PC-3 (cell line): ENCODE results near the gene UBASH3B. TPM values are rescaled to one million over a fixed set of nuclear protein-coding genes. Genes with fewer than 3 reads are reported as not detected.

Experiments used
- ATAC-seq: fragments of 200-7000 bp; cut with Tn5 transposase; 2 replicates; pipeline ENCODE4 v1.9.1; 2020; ENCODE audit warnings: mild to moderate bottlenecking, moderate library complexity
- BruUV-seq: library from RNA; stranded (reverse); fragments of 400-500 nt; replicated peaks from 2 replicates; lab custom pipeline; 2021; lab: Mats Ljungman, UMichigan
- CTCF ChIA-PET: fragments of 300-600 bp; sonication (Branson Sonifier 250); formaldehyde crosslinking; loops from one replicate; lab custom pipeline; 2022; ENCODE audit warnings: antibody characterized with exemption; lab: Charles Lee
- POLR2A ChIA-PET: fragments of 300-600 bp; sonication (Branson Sonifier 250); formaldehyde crosslinking; loops from one replicate; lab custom pipeline; 2022; ENCODE audit warnings: antibody characterized with exemption; ENCODE audit not compliant: unreplicated experiment; lab: Charles Lee
- DNase-seq: peaks from one replicate; pipeline ENCODE4 v3.0.0-alpha.2; 2015
- H2AFZ ChIP-seq: fragments of 300-600 bp; sonication (generic); 2 replicates; pipeline ENCODE4 v1.6.0; 2016; ENCODE audit warnings: antibody characterized with exemption, low read length
- H3F3A ChIP-seq: fragments of 300-600 bp; sonication (generic); one replicate; pipeline ENCODE4 v1.6.0; 2017; ENCODE audit warnings: antibody characterized with exemption, low read length, control low read depth, mild to moderate bottlenecking; ENCODE audit not compliant: unreplicated experiment
- H3K27ac ChIP-seq: fragments of 300-600 bp; sonication (generic); 2 replicates; pipeline ENCODE4 v1.5.1; 2016; ENCODE audit warnings: mild to moderate bottlenecking, low read length
- H3K27me3 ChIP-seq: fragments of 300-600 bp; sonication (generic); 2 replicates; pipeline ENCODE4 v1.6.1; 2016; ENCODE audit warnings: low read length, mixed read lengths
- H3K36me3 ChIP-seq: fragments of 300-600 bp; sonication (generic); 2 replicates; pipeline ENCODE4 v1.6.1; 2016; ENCODE audit warnings: low read depth, mixed run types, low read length, mixed read lengths
- H3K4me1 ChIP-seq: fragments of 300-600 bp; sonication (generic); 2 replicates; pipeline ENCODE4 v1.5.1; 2016; ENCODE audit warnings: low read length; ENCODE audit not compliant: insufficient read depth
- H3K4me2 ChIP-seq: fragments of 300-600 bp; sonication (generic); 2 replicates; pipeline ENCODE4 v1.6.0; 2016; ENCODE audit warnings: low read length
- H3K4me3 ChIP-seq: fragments of 300-600 bp; sonication (generic); 2 replicates; pipeline ENCODE4 v1.5.1; 2016; ENCODE audit warnings: mild to moderate bottlenecking, low read length, mixed read lengths
- H3K79me2 ChIP-seq: fragments of 300-600 bp; sonication (generic); 2 replicates; pipeline ENCODE4 v1.6.1; 2017; ENCODE audit warnings: low read length, mixed read lengths
- H3K9ac ChIP-seq: fragments of 300-600 bp; sonication (generic); 2 replicates; pipeline ENCODE4 v1.6.0; 2016; ENCODE audit warnings: mild to moderate bottlenecking, low read length
- H3K9me2 ChIP-seq: fragments of 300-600 bp; sonication (generic); replicated peaks from 2 replicates; pipeline ENCODE4 v1.6.1; 2016; ENCODE audit warnings: mixed run types, low read length, mixed read lengths
- H3K9me3 ChIP-seq: fragments of 300-600 bp; sonication (generic); 2 replicates; pipeline ENCODE4 v1.6.1; 2016; ENCODE audit warnings: low read length, mixed read lengths
- H4K20me1 ChIP-seq: fragments of 300-600 bp; sonication (generic); 2 replicates; pipeline ENCODE4 v1.6.1; 2016; ENCODE audit warnings: low read length, mixed read lengths
- EZH2 ChIP-seq: fragments of 300-600 bp; sonication (generic); IDR thresholded peaks from one replicate; pipeline ENCODE4 v1.6.1; 2017; ENCODE audit warnings: antibody characterized with exemption, mild to moderate bottlenecking, low read length; ENCODE audit not compliant: unreplicated experiment
- EZH2phosphoT487 ChIP-seq: fragments of 300-600 bp; sonication (generic); IDR thresholded peaks from 2 replicates; pipeline ENCODE4 v1.6.1; 2018; ENCODE audit warnings: mild to moderate bottlenecking, antibody characterized with exemption, low read length, borderline replicate concordance
- intact Hi-C: fragments of 100-400 bp; cut with micrococcal nuclease; formaldehyde crosslinking; loops from 2 replicates; pipeline ENCODE4 v1.9.0; 2023
- total RNA-seq: library from RNA; depleted of rRNA; stranded (reverse); fragments of >200 nt; gene quantifications from 2 replicates; pipeline ENCODE4 v1.2.3, GENCODE V29; 2014
- TF ChIP-seq, protein P1 (sequence below): fragments of 300-600 bp; sonication (generic); conservative IDR thresholded peaks from 2 replicates; pipeline ENCODE4 v1.5.1; 2017; ENCODE audit warnings: antibody characterized with exemption, low read depth, mild to moderate bottlenecking, low read length

Gene UBASH3B
- total RNA-seq, 1 experiment from 2014 or later: 178 TPM

DNA sequence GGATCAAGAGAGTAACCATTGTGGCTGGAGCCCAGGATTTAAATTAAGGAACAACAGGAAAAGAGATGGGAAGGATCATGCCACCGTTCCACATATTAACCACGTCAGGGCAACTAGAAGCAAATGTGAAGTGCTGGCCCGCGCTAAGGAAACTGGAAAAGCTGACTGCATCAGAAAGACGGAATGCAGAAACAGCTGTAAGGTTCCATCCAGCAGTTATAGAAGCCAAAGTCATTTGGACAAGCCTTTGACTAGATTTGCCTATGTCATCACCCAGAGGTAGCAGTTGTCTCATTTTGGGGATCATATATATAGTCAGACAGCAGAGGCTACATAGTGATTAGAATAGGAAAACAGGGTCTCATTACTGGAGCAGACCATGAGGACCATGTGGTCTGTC is 139.8 kb downstream of the UBASH3B start:
- peaks cover 10% of the 10 kb centered on the region; the same call in 1 of the 2 replicates for H3K4me1 ChIP-seq
- intact Hi-C loops: no loop called here
- no peak overlapping the region for H3K9ac ChIP-seq
- ATAC-seq: no peak
- TF ChIP-seq, protein P1, sequence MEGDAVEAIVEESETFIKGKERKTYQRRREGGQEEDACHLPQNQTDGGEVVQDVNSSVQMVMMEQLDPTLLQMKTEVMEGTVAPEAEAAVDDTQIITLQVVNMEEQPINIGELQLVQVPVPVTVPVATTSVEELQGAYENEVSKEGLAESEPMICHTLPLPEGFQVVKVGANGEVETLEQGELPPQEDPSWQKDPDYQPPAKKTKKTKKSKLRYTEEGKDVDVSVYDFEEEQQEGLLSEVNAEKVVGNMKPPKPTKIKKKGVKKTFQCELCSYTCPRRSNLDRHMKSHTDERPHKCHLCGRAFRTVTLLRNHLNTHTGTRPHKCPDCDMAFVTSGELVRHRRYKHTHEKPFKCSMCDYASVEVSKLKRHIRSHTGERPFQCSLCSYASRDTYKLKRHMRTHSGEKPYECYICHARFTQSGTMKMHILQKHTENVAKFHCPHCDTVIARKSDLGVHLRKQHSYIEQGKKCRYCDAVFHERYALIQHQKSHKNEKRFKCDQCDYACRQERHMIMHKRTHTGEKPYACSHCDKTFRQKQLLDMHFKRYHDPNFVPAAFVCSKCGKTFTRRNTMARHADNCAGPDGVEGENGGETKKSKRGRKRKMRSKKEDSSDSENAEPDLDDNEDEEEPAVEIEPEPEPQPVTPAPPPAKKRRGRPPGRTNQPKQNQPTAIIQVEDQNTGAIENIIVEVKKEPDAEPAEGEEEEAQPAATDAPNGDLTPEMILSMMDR: no peak
- TF ChIP-seq EZH2: no peak
- TF ChIP-seq EZH2phosphoT487: no peak
- no peaks in the 10 kb centered on the region for H3K79me2 ChIP-seq
- H3K9me2 ChIP-seq: no peaks in the 10 kb centered on the region
- BruUV-seq: no TSS peak
- POLR2A ChIA-PET: interaction anchor here (0.7 kb wide), 1 partner anchor 86 kb away, joined by 4 read pairs; no protein-coding TSS in a partner anchor
- H3K27ac ChIP-seq: no peak overlapping the region
- H3K36me3 ChIP-seq: peaks cover 29% of the 10 kb centered on the region
- no peak overlapping the region for H3K4me3 ChIP-seq
- H4K20me1 ChIP-seq: no peaks in the 10 kb centered on the region
- CTCF ChIA-PET: interaction anchor here (1.3 kb wide), 1 partner anchor 58 kb away, joined by 11 read pairs; no protein-coding TSS in a partner anchor
- DNase-seq: no peak
- H3F3A ChIP-seq: no peaks in the 10 kb centered on the region
- no peak overlapping the region for H2AFZ ChIP-seq
- no peaks in the 10 kb centered on the region for H3K9me3 ChIP-seq
- no peak overlapping the region for H3K4me2 ChIP-seq
- no peaks in the 10 kb centered on the region for H3K27me3 ChIP-seq

DNA sequence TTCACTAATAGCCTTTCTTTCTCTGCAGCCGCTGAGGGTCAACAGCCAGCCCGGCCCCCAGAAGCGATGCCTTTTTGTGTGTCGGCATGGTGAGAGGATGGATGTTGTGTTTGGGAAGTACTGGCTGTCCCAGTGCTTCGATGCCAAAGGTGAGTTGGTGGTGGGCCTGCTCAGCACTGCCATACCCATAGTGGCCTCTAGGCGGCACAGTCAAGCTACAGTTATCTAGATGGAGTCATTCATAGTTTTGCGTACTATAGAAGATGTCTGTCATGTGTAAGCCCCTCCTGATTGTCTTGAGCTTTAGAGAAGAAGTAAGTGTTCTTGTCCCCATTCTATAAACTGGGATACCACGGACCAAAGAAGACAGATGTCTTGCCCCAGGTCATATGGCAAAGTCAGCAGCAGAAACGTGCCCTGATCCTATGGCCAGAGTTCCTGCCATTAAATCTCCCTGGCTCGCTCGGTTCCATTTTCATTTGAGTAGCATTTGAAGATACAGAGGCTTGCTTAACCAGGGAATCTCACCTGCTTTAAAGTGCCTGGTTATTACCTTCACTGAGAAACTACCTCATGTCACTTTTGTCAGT is 140.7 kb downstream of the UBASH3B start:
- Histone ChIP-seq H3K9ac (no peak overlapping the region), H3K9me2 (no peaks in the 10 kb centered on the region), H4K20me1 (no peaks in the 10 kb centered on the region), H2AFZ (no peak overlapping the region), H3K4me1 (peaks cover 8% of the 10 kb centered on the region; the same call in 1 of the 2 replicates), H3K27me3 (no peaks in the 10 kb centered on the region), H3K9me3 (no peaks in the 10 kb centered on the region), H3F3A (no peaks in the 10 kb centered on the region), H3K36me3 (peaks cover 35% of the 10 kb centered on the region), H3K79me2 (no peaks in the 10 kb centered on the region), H3K4me2 (no peak overlapping the region), H3K4me3 (no peak overlapping the region), H3K27ac (no peak overlapping the region)
- ATAC-seq (peak; percentile 69), DNase-seq (peak; percentile 79)
- intact Hi-C loops: loop anchor here (1.0 kb wide), 1 partner anchor 58 kb away; no protein-coding TSS in a partner anchor
- ChIA-PET CTCF (interaction anchor here (0.5 to 1.3 kb wide), 4 partner anchors 17 to 250 kb away, joined by 3 to 11 read pairs (median 3); no protein-coding TSS in a partner anchor), POLR2A (no interaction called here)
- no TSS peak for BruUV-seq
- TF ChIP-seq, protein P1: peak; percentile 98
- TF ChIP-seq EZH2phosphoT487: no peak

DNA sequence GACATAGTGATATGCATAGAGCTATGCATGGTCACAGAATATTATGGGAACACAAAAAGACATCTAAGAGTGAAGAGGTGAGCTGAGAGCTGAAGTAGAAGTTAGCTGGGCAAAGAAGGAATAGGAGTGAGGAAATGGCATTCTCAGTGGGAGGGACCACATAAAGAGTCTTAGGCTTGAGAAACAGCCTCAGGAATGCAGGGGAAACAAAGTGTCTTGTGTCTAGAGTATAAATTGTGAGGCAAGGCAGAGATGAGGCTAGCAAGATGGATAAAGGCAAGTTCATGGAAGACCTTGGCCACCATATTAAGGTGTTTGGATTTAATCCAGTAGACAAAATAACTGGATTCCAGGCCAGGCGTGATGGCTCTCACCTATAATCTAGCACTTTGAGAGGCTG is 142.1 kb downstream of the UBASH3B start:
- DNase-seq (no peak), ATAC-seq (no peak)
- CTCF ChIA-PET: no interaction called here
- H3K4me2 ChIP-seq: no peak overlapping the region
- H4K20me1 ChIP-seq: no peaks in the 10 kb centered on the region
- no peaks in the 10 kb centered on the region for H3K27me3 ChIP-seq
- peaks cover 5% of the 10 kb centered on the region for H3K4me1 ChIP-seq
- no peaks in the 10 kb centered on the region for H3K9me3 ChIP-seq
- no peaks in the 10 kb centered on the region for H3K79me2 ChIP-seq
- peaks cover 31% of the 10 kb centered on the region for H3K36me3 ChIP-seq
- no peaks in the 10 kb centered on the region for H3F3A ChIP-seq
- H3K27ac ChIP-seq: no peak overlapping the region
- intact Hi-C loops: no loop called here
- POLR2A ChIA-PET: no interaction called here
- no peaks in the 10 kb centered on the region for H3K9me2 ChIP-seq
- TF ChIP-seq EZH2phosphoT487 (no peak), EZH2 (no peak)
- TF ChIP-seq, protein P1: no peak
- H3K9ac ChIP-seq: no peak overlapping the region
- BruUV-seq: no TSS peak
- no peak overlapping the region for H2AFZ ChIP-seq
- H3K4me3 ChIP-seq: no peak overlapping the region
